GM19043 (cell line): ENCODE results near the gene SORCS2.
"Not testable (repeated sequence)": the region's sequence is repeated elsewhere in the genome, so short reads cannot be mapped to it uniquely, and the experiment has no call there.

Experiments used
- ATAC-seq: cut with Tn5 transposase; IDR thresholded peaks from one replicate; pipeline ENCODE4 v1.9.1; 2021; ENCODE audit warnings: low read depth; ENCODE audit not compliant: unreplicated experiment

Gene SORCS2

GRCh38 chr4:7582313-7583097 lies 390.2 kb downstream of the SORCS2 start:
- ATAC-seq, result no peak

GRCh38 chr4:7584098-7584497 lies 391.8 kb downstream of the SORCS2 start:
- ATAC-seq, result no peak

GRCh38 chr4:7584606-7585159 lies 392.3 kb downstream of the SORCS2 start:
- ATAC-seq, result no peak

- no peak for ATAC-seq
These were observed 393.4 kb downstream of the SORCS2 start for GRCh38 chr4:7585768-7586167.

- no peak for ATAC-seq
These were observed 395.4 kb downstream of the SORCS2 start for GRCh38 chr4:7587433-7588405.

- ATAC-seq, result no peak
These were observed 397.9 kb downstream of the SORCS2 start for GRCh38 chr4:7590189-7590588.

GRCh38 chr4:7590899-7591298 lies 398.6 kb downstream of the SORCS2 start:
- ATAC-seq, result no peak

- ATAC-seq, result no peak
These were observed 399.2 kb downstream of the SORCS2 start for GRCh38 chr4:7591409-7592053.

- ATAC-seq, result no peak
These were observed 401.5 kb downstream of the SORCS2 start for GRCh38 chr4:7593646-7594412.

GRCh38 chr4:7595934-7596461 lies 403.7 kb downstream of the SORCS2 start:
- ATAC-seq, result no peak

GRCh38 chr4:7596918-7597606 lies 404.7 kb downstream of the SORCS2 start:
- ATAC-seq, result no peak

GRCh38 chr4:7598939-7599790 lies 406.8 kb downstream of the SORCS2 start:
- ATAC-seq, result no peak

- ATAC-seq, result no peak
These were observed 407.9 kb downstream of the SORCS2 start for GRCh38 chr4:7600247-7600646.

- not testable (repeated sequence) for ATAC-seq
These were observed 409.8 kb downstream of the SORCS2 start for GRCh38 chr4:7602166-7602565.

GRCh38 chr4:7607156-7607910 lies 415.0 kb downstream of the SORCS2 start:
- ATAC-seq, result no peak

GRCh38 chr4:7608046-7608445 lies 415.7 kb downstream of the SORCS2 start:
- ATAC-seq, result no peak

GRCh38 chr4:7609316-7609715 lies 417.0 kb downstream of the SORCS2 start:
- no peak for ATAC-seq
